Hindlimb muscle (tissue), 1 donor: Measurements from ENCODE around the gene KMT2B. TPM values are rescaled to one million over a fixed set of nuclear protein-coding genes. Genes with fewer than 3 reads are reported as not detected.
"Not testable (repeated sequence)": the region's sequence is repeated elsewhere in the genome, so short reads cannot be mapped to it uniquely, and the experiment has no call there.

Experiments used
- DNase-seq: peaks from one replicate; pipeline ENCODE4 v3.0.0-alpha.2; 2013
- polyA plus RNA-seq: library from polyadenylated mRNA; unstranded; fragments of 120-200 nt; gene quantifications from one replicate; pipeline ENCODE4 v1.2.1, GENCODE V29; 2013; ENCODE audit not compliant: insufficient read length

Gene KMT2B
- polyA plus RNA-seq, 1 donor = 24.6 TPM

DNA sequence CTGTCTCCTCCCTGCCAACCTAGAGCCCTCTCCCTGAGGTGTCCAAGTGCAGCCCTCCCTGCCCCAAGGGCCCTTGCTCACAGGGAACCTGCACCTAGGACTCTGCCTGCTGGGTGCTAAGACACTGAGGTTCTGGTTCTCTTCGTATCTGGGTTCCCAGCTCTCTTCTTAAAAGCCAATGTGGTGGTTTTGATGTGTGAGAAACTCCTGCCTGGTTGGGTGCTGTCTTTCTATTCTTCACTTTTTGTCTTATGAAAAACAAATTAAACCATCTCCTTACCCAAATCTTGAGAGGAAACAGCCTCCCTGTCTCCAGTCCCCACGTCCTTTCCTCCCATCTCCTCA is 4.3 kb upstream of the KMT2B start:
- DNase-seq = no peak

GRCh38 chr19:35713904-35714495 is 3.8 kb upstream of the KMT2B start:
- DNase-seq = no peak

DNA sequence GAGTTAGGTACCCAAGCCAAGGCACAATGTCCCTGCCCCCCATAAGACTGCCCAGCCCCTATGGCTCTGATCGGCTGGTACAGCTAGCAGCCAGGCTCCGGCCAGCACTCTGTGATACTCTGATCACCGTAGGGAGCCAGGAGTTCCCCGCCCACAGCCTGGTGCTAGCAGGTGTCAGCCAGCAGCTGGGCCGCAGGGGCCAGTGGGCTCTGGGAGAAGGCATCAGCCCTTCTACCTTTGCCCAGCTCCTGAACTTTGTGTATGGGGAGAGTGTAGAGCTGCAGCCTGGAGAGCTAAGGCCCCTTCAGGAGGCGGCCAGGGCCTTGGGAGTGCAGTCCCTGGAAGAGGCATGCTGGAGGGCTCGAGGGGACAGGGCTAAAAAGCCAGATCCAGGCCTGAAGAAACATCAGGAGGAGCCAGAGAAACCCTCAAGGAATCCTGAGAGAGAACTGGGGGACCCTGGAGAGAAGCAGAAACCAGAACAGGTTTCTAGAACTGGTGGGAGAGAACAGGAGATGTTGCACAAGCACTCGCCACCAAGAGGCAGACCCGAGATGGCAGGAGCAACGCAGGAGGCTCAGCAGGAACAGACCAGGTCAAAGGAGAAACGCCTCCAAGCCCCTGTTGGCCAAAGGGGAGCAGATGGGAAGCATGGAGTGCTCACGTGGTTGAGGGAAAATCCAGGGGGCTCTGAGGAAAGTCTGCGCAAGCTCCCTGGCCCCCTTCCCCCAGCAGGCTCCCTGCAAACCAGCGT is 3.0 kb upstream of the KMT2B start:
- no peak for DNase-seq

- DNase-seq = no peak
Measured at GRCh38 chr19:35715355-35715809, 2.4 kb upstream of the KMT2B start.

- peak; percentile 60 for DNase-seq
Measured at GRCh38 chr19:35715981-35716800, 1.6 kb upstream of the KMT2B start.

GRCh38 chr19:35716801-35717664 is 770 bp upstream of the KMT2B start:
- peak; percentile 88 for DNase-seq

GRCh38 chr19:35718345-35719041 is 690 bp downstream of the KMT2B start:
- DNase-seq = no peak

DNA sequence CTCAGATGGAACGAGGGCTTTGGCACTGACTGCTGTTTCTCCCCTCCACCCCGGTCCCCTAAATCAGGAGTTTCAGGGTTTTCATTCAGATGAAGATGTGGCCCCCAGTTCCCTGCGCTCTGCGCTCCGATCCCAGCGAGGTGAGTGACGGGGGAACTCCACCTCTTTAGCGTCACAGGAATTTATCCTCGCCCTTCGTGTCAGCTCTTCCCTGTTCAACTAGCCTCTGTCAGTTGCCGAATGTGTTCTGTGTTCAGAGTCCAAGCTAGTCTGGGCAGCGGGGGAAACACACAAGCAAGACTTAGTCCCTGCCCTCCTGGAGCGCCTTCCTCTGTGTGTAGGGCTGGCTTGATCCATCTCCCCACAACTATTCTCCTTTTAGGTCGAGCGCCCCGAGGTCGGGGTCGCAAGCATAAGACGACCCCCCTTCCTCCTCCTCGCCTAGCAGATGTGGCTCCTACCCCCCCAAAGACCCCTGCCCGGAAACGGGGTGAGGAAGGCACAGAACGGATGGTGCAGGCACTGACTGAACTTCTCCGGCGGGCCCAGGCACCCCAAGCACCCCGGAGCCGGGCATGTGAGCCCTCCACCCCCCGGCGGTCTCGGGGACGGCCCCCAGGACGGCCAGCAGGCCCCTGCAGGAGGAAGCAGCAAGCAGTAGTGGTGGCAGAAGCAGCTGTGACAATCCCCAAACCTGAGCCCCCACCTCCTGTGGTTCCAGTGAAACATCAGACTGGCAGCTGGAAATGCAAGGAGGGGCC is 1.8 kb downstream of the KMT2B start:
- DNase-seq = no peak

DNA sequence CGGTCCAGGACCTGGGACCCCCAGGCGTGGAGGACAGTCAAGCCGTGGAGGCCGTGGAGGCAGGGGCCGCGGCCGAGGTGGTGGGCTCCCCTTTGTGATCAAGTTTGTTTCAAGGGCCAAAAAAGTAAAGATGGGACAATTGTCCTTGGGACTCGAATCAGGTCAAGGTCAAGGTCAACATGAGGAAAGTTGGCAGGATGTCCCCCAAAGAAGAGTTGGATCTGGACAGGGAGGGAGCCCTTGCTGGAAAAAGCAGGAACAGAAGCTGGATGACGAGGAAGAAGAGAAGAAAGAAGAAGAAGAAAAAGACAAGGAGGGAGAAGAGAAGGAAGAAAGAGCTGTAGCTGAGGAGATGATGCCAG is 2.3 kb downstream of the KMT2B start:
- DNase-seq = no peak

GRCh38 chr19:35720648-35721047 is 2.8 kb downstream of the KMT2B start:
- no peak for DNase-seq

GRCh38 chr19:35721374-35721773 is 3.6 kb downstream of the KMT2B start:
- no peak for DNase-seq

DNA sequence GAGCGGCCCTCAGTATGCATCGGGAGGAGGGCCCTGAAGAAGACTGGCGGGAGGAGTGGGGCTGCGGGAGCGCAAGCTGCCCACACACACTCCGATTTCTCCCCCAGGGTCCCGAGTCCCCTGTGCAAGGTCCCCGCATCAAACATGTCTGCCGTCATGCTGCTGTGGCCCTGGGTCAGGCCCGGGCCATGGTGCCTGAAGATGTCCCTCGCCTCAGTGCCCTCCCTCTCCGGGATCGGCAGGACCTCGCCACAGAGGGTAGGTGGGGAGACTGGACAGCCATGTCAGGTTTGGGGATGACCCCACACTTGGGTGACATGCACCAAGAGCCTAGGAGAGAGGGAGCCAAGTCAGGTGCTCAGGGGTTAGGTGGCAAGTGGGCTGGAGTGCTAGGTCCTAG is 4.7 kb downstream of the KMT2B start:
- no peak for DNase-seq

GRCh38 chr19:35722897-35723296 is 5.1 kb downstream of the KMT2B start:
- DNase-seq = no peak

DNA sequence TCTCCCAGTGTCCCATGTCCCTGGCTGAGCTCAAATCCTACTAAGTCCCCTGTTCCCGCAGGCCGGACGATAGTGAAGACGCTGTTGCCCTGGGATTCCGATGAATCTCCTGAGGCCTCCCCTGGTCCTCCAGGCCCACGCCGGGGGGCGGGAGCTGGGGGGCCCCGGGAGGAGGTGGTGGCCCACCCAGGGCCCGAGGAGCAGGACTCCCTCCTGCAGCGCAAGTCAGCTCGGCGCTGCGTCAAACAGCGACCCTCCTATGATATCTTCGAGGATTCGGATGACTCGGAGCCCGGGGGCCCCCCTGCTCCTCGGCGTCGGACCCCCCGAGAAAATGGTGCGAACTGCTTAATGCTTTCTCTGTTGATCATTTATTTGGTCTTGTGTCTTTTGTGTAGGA is 5.9 kb downstream of the KMT2B start:
- DNase-seq = no peak

DNA sequence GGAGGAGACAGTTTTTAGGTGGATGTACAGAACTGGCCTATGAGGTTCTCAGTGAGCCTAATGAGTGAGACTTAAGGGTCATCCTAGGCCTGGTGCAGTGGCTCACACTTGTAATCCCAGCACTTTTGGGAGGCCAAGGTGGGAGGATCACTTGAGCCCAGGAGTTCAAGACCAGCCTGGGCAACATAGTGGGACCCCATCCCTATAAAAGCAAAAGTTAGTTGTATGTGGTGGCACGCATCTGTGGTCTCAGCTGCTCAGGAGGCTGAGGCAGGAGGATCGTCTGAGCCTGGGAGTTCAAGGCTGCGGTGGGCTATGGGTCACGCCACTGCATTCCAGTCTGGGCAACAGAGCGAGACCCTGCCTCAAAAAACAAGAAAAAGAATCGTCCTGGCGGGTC is 6.3 kb downstream of the KMT2B start:
- DNase-seq = not testable (repeated sequence)

- DNase-seq = no peak
Measured at GRCh38 chr19:35724560-35724959, 6.8 kb downstream of the KMT2B start.

DNA sequence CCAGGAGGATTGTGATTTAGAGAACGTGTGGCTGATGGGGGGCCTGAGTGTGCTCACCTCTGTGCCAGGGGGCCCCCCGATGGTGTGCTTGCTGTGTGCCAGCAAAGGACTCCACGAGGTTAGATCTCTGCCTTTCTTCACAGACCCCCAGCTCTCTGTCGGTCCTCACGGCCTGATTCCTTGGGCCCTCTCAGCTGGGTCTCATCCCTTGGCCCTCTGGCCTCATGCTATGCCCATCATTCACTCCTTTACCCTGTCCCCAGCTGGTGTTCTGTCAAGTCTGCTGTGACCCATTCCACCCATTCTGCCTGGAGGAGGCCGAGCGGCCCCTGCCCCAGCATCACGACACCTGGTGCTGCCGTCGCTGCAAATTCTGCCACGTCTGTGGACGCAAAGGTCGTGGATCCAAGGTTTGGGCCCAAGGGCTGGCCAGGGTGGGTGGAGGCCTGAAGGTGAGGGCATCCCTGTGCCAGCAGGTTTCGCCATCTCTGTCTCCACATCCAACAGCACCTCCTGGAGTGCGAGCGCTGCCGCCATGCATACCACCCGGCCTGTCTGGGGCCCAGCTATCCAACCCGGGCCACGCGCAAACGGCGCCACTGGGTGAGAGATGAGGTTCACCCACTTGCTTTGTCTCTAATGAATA is 7.5 kb downstream of the KMT2B start:
- DNase-seq = no peak

GRCh38 chr19:35727053-35727955 is 9.5 kb downstream of the KMT2B start:
- no peak for DNase-seq

DNA sequence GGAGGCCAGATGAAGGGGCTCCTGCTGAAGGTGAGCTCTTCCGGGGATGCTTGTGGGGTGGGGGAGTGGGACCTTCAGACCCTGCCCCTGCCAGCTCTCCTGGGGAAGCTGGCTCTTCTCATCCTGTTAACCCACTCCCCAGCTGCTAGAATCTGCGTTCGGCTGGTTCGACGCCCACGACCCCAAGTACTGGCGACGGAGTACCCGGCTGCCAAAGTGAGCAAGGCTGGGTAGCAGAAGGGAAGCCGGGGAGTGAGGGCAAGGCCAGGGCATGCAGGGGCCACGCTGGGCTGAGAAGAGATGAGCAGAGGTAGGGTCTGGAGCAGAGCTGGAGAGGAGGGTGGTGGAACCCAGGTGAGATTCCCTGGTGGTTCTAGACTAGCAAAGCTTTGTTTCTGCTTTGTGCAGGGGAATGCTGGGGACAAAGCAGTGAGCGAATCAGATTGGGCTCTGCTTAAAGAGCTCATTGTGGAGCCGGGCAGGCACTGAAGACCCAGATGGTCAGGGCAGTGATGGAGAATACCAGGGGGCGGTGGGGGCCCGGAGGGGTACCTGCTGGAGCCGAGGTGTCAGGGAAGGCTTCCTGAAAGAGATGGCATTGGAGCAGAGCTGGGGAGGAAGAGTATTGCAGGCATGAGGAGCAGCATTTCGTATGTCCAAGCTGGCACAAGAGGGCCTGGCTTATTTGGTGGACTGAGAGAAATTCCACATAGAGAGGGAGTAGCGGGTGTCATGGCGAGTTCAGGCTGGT is 10.3 kb downstream of the KMT2B start:
- DNase-seq = no peak
